Suprapubic skin (tissue), 4 donors: ENCODE results near the gene EFNA2. TPM values are rescaled to one million over a fixed set of nuclear protein-coding genes. Genes with fewer than 3 reads are reported as not detected.
"Not testable (repeated sequence)": the region's sequence is repeated elsewhere in the genome, so short reads cannot be mapped to it uniquely, and the experiment has no call there.

ENCODE experiments used
- DNase-seq, 2 donors: peaks; one replicate each; pipeline ENCODE4 v3.0.0-alpha.2; 2019; ENCODE audit warnings: low spot score in 2 of 2
- H3K27ac ChIP-seq: fragments of 200-600 bp; sonication (generic); one replicate; pipeline ENCODE4 v1.5.1; 2019
- H3K27me3 ChIP-seq: fragments of 200-600 bp; sonication (generic); one replicate; pipeline ENCODE4 v1.5.1; 2019
- H3K36me3 ChIP-seq: fragments of 200-600 bp; sonication (generic); one replicate; pipeline ENCODE4 v1.5.1; 2019
- H3K4me1 ChIP-seq: fragments of 200-600 bp; sonication (generic); one replicate; pipeline ENCODE4 v1.5.1; 2019
- H3K4me3 ChIP-seq: fragments of 200-600 bp; sonication (generic); one replicate; pipeline ENCODE4 v1.5.1; 2019; ENCODE audit warnings: mild to moderate bottlenecking
- H3K9me3 ChIP-seq: fragments of 200-600 bp; sonication (generic); one replicate; pipeline ENCODE4 v1.5.1; 2019
- EP300 ChIP-seq: sonication (generic); formaldehyde crosslinking; IDR thresholded peaks from one replicate; pipeline ENCODE4 v1.6.1; 2017; ENCODE audit warnings: antibody characterized with exemption
- POLR2A ChIP-seq, 2 donors: fragments of 450-650 bp; IDR thresholded peaks; one replicate each; pipeline ENCODE4 v1.6.1; 2017; ENCODE audit warnings: antibody characterized with exemption in 2 of 2, mild to moderate bottlenecking in 2 of 2, moderate library complexity in 2 of 2
- POLR2AphosphoS5 ChIP-seq, 3 donors: sonication (generic); formaldehyde crosslinking; IDR thresholded peaks; one replicate each; pipeline ENCODE4 v1.6.1; 2017; ENCODE audit warnings: antibody characterized with exemption in 3 of 3
- WGBS: methylation state at CpG from one replicate; pipeline ENCODE4 v1.1.5; 2018; 5-methylcytosine and 5-hydroxymethylcytosine counted together
- total RNA-seq, 4 donors: library from RNA; depleted of rRNA; stranded (reverse); fragments of >200 nt; gene quantifications; one replicate each; pipeline ENCODE4 v1.1.0, GENCODE V29; 2016
- TF ChIP-seq, protein P1 (sequence below), 2 donors: fragments of 200-600 bp in 1 of 2; fragments of 450-650 bp in 1 of 2; sonication (generic) in 1 of 2; IDR thresholded peaks; one replicate each; pipeline ENCODE4 v1.5.1; 2016 to 2019; ENCODE audit warnings: antibody characterized with exemption in 2 of 2, mild to moderate bottlenecking in 1 of 2, moderate library complexity in 1 of 2

EFNA2 gene
- total RNA-seq, 4 donors from 2014 or later, result not detected

DNA sequence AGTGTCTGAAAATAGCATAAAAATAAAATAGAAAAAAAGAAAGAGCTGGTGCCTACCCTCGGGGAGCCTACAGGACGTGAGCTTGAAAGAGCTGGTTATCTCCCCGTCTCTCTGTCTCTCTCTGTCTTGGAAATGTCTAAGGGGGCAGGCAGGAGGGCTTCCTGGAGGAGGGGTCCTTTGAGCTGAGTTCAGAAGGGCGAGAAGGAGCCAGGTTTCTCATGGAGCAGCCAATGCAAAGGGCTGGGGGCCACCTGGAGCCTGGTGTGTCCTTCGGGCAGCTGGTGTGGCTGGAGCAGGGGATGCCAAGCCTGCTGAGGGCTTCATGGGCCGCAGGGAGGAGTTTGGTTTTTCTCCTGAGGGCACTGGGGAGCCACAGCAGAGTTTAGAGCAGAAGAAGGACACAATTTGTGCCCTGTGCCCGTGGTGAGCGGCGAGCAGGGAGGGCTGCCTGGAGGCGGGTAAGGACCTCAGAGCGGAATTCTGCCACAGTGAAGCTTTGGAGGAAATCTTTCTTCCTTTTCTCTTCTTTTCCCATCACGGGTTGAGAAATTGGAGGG, 38.7 kb downstream of the EFNA2 start:
- H3K36me3 ChIP-seq, result no peaks in the 10 kb centered on the region
- no peaks in the 10 kb centered on the region for H3K9me3 ChIP-seq
- no peak overlapping the region for H3K27ac ChIP-seq
- 76% methylated on average over 12 of the region's 12 CpGs for WGBS
- peaks cover 10% of the 10 kb centered on the region for H3K4me1 ChIP-seq
- DNase-seq, result no peak
- peak overlapping the region; percentile 47 for H3K4me3 ChIP-seq
- peaks cover 29% of the 10 kb centered on the region for H3K27me3 ChIP-seq
- no peak for TF ChIP-seq POLR2AphosphoS5 (IDR thresholded peaks at IDR 0.05)
- TF ChIP-seq, protein P1, sequence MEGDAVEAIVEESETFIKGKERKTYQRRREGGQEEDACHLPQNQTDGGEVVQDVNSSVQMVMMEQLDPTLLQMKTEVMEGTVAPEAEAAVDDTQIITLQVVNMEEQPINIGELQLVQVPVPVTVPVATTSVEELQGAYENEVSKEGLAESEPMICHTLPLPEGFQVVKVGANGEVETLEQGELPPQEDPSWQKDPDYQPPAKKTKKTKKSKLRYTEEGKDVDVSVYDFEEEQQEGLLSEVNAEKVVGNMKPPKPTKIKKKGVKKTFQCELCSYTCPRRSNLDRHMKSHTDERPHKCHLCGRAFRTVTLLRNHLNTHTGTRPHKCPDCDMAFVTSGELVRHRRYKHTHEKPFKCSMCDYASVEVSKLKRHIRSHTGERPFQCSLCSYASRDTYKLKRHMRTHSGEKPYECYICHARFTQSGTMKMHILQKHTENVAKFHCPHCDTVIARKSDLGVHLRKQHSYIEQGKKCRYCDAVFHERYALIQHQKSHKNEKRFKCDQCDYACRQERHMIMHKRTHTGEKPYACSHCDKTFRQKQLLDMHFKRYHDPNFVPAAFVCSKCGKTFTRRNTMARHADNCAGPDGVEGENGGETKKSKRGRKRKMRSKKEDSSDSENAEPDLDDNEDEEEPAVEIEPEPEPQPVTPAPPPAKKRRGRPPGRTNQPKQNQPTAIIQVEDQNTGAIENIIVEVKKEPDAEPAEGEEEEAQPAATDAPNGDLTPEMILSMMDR (IDR thresholded peaks at IDR 0.05), result no peak

GRCh38 chr19:1324806-1325567, 39.3 kb downstream of the EFNA2 start:
- DNase-seq, result peak in 1 of 2 donors; percentile 81
- Histone ChIP-seq H3K4me3 (peak overlapping the region; percentile 47), H3K9me3 (no peaks in the 10 kb centered on the region), H3K36me3 (no peaks in the 10 kb centered on the region), H3K27ac (no peak overlapping the region), H3K27me3 (peaks cover 23% of the 10 kb centered on the region), H3K4me1 (peaks cover 10% of the 10 kb centered on the region)
- TF ChIP-seq POLR2A (IDR thresholded peaks at IDR 0.05) (no peak), EP300 (no peak), POLR2AphosphoS5 (IDR thresholded peaks at IDR 0.05) (no peak)
- TF ChIP-seq, protein P1 (IDR thresholded peaks at IDR 0.05), result no peak
- 7% methylated on average over 14 of the region's 66 CpGs for WGBS

- H3K27ac ChIP-seq, result no peak overlapping the region
- H3K27me3 ChIP-seq, result peaks cover 19% of the 10 kb centered on the region
- H3K4me1 ChIP-seq, result peaks cover 10% of the 10 kb centered on the region
- DNase-seq, result no peak
- no peak for TF ChIP-seq POLR2A (IDR thresholded peaks at IDR 0.05)
- no peaks in the 10 kb centered on the region for H3K9me3 ChIP-seq
- WGBS, result 53% methylated on average over 14 of the region's 38 CpGs
- peak overlapping the region; percentile 47 for H3K4me3 ChIP-seq
- H3K36me3 ChIP-seq, result no peaks in the 10 kb centered on the region
Measured at GRCh38 chr19:1325568-1326294, 40.1 kb downstream of the EFNA2 start.

- H3K27ac ChIP-seq, result no peak overlapping the region
- no peaks in the 10 kb centered on the region for H3K36me3 ChIP-seq
- no peaks in the 10 kb centered on the region for H3K9me3 ChIP-seq
- DNase-seq, result no peak
- peaks cover 21% of the 10 kb centered on the region for H3K27me3 ChIP-seq
- TF ChIP-seq POLR2A (IDR thresholded peaks at IDR 0.05), result no peak
- TF ChIP-seq POLR2AphosphoS5 (IDR thresholded peaks at IDR 0.05), result no peak
- no peak for TF ChIP-seq EP300
- TF ChIP-seq, protein P1 (IDR thresholded peaks at IDR 0.05), result no peak
- peaks cover 10% of the 10 kb centered on the region for H3K4me1 ChIP-seq
- H3K4me3 ChIP-seq, result no peak overlapping the region
- 59% methylated on average over 14 of the region's 14 CpGs for WGBS
Measured at GRCh38 chr19:1327125-1327524, 41.5 kb downstream of the EFNA2 start.

DNA sequence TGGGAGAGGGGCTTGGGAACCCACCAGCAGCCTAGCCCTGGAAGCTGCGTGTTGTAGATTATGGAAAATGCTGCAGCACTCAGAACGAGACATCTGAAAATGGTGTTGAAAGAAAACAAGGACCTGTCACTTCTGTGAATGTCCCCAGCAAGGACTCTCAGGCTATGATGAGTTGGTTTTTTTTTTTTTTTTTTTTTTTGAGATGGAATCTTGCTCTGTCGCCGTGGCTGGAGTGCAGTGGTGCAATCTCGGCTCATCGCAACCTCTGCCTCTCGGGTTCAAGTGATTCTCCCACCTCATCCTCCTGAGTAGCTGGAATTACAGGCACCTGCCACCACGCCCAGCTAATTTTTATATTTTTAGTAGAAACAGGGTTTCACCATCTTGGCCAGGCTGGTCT, 46.5 kb downstream of the EFNA2 start:
- not testable (repeated sequence) for H3K27ac ChIP-seq, H3K4me3 ChIP-seq, H3K9me3 ChIP-seq, H3K4me1 ChIP-seq, DNase-seq, H3K27me3 ChIP-seq, H3K36me3 ChIP-seq
- WGBS, result 93% methylated on average over 8 of the region's 8 CpGs

DNA sequence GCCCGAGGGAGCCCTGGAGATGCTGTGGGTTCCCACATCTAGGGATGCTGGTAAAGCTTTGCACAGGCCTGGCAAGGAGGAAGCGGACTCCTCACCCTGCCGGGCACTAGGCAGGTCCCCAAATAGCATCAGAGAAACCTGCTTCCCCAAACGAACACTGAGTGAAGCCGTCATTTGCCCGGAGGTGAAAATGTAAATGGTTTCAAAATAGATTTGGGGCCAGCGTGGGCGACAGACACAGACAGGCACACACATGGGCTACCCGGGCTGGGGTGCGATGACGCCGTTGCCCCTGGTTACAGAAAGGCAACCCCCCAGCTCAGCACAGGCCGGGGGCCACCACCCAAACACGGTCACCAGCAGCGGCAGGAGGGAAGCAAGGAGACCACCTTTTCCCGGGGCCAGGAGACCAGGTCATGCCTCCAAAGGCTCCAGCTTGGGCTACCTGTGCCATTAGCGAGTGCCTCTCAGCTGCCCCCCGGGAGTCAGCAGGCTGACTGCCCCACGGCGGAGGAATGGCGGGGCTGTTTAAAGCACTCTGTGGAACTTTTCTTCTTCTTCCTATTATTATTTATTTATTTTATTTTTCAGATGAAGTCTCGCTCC, 50.5 kb downstream of the EFNA2 start:
- H3K27me3 ChIP-seq, result peaks cover 4% of the 10 kb centered on the region
- TF ChIP-seq EP300 (no peak), POLR2AphosphoS5 (IDR thresholded peaks at IDR 0.05) (no peak), POLR2A (IDR thresholded peaks at IDR 0.05) (no peak)
- TF ChIP-seq, protein P1 (IDR thresholded peaks at IDR 0.05), result no peak
- WGBS, result 86% methylated on average over 19 of the region's 22 CpGs
- no peak for DNase-seq
- no peaks in the 10 kb centered on the region for H3K9me3 ChIP-seq
- no peaks in the 10 kb centered on the region for H3K4me1 ChIP-seq
- H3K27ac ChIP-seq, result no peak overlapping the region
- H3K4me3 ChIP-seq, result no peak overlapping the region
- no peaks in the 10 kb centered on the region for H3K36me3 ChIP-seq
